Ovary (tissue), 3 donors: ENCODE results near the gene CSNK1E.

Source experiments
- EP300 ChIP-seq: sonication (generic); formaldehyde crosslinking; IDR thresholded peaks from one replicate; pipeline ENCODE4 v1.6.1; 2017; ENCODE audit warnings: antibody characterized with exemption
- POLR2A ChIP-seq: fragments of 450-650 bp; IDR thresholded peaks from one replicate; pipeline ENCODE4 v1.6.1; 2017; ENCODE audit warnings: antibody characterized with exemption, mild to moderate bottlenecking, moderate library complexity
- TF ChIP-seq, protein P1 (sequence below), 3 donors: fragments of 450-650 bp in 2 of 3; fragments of 200-600 bp in 1 of 3; IDR thresholded peaks; one replicate each; pipeline versions ENCODE4 v1.5.1 to v1.8.0; 2016 to 2022; ENCODE audit warnings: antibody characterized with exemption in 3 of 3, mild to moderate bottlenecking in 1 of 3
- donor health status: DM: no; HTN: no; CAD: no.

DNA sequence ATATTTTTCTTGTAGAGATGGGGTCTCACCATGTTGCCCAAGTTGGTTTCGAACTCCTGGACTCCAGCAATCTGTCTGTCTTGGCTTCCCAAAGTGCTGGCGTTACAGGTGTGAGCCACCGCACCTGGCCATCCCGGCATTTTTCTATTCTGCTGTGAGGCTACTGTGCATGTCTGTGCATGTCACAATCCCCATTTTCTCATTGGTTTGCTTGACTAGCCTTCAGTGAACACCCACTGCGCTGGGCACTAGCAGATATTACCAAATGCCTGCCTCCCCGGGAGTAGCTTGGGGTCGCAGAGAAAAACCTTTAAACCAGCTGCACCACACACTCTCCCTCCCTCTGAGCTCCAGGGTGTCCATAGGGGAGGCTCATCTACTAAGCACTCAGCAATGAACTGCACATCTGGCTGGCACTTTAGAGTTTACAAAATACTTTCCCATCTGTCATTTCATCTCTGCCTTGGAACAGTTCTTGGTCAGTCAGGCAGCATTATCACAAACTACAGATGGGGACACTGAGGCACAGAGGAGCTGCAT, 4.9 kb downstream of the CSNK1E start:
- TF ChIP-seq, protein P1, sequence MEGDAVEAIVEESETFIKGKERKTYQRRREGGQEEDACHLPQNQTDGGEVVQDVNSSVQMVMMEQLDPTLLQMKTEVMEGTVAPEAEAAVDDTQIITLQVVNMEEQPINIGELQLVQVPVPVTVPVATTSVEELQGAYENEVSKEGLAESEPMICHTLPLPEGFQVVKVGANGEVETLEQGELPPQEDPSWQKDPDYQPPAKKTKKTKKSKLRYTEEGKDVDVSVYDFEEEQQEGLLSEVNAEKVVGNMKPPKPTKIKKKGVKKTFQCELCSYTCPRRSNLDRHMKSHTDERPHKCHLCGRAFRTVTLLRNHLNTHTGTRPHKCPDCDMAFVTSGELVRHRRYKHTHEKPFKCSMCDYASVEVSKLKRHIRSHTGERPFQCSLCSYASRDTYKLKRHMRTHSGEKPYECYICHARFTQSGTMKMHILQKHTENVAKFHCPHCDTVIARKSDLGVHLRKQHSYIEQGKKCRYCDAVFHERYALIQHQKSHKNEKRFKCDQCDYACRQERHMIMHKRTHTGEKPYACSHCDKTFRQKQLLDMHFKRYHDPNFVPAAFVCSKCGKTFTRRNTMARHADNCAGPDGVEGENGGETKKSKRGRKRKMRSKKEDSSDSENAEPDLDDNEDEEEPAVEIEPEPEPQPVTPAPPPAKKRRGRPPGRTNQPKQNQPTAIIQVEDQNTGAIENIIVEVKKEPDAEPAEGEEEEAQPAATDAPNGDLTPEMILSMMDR (IDR thresholded peaks at IDR 0.05) = no peak
- TF ChIP-seq POLR2A (no peak), EP300 (no peak)
